Mesothelial cell of epicardium (in vitro differentiated cells): ENCODE results near the gene RAB23. TPM values are rescaled to one million over a fixed set of nuclear protein-coding genes. Genes with fewer than 3 reads are reported as not detected.

Experiments used
- DNase-seq, 2 experiments: peaks; one replicate each; pipeline ENCODE4 v3.0.0; 2021; ENCODE audit warnings: low spot score in 2 of 2; ENCODE audit not compliant: unreplicated experiment in 2 of 2
- H3K27ac Mint-ChIP-seq: 2 replicates; pipeline ENCODE4 v1.8.0; 2021; ENCODE audit warnings: mixed read lengths
- H3K27me3 Mint-ChIP-seq: 2 replicates; pipeline ENCODE4 v1.8.0; 2021; ENCODE audit warnings: low read depth, mixed read lengths
- H3K36me3 Mint-ChIP-seq: 2 replicates; pipeline ENCODE4 v1.8.0; 2021; ENCODE audit warnings: mixed read lengths
- H3K4me1 Mint-ChIP-seq: 2 replicates; pipeline ENCODE4 v1.8.0; 2021; ENCODE audit warnings: mixed read lengths
- H3K4me3 Mint-ChIP-seq: 2 replicates; pipeline ENCODE4 v1.8.0; 2021; ENCODE audit warnings: mild to moderate bottlenecking, moderate library complexity, mixed read lengths
- H3K9me3 Mint-ChIP-seq: 2 replicates; pipeline ENCODE4 v1.8.0; 2021; ENCODE audit warnings: mixed read lengths
- total RNA-seq: library from RNA; stranded (reverse); gene quantifications from 3 replicates; pipeline ENCODE4 v1.2.1, GENCODE V29; 2021
- TF ChIP-seq, protein P1 (sequence below): fragments of 200-600 bp; sonication (generic); IDR thresholded peaks from one replicate; pipeline ENCODE4 v1.5.0; 2021; ENCODE audit warnings: antibody characterized with exemption; ENCODE audit not compliant: unreplicated experiment

The RAB23 gene
- total RNA-seq, 1 donor from 2014 or later = 16.1 TPM

DNA sequence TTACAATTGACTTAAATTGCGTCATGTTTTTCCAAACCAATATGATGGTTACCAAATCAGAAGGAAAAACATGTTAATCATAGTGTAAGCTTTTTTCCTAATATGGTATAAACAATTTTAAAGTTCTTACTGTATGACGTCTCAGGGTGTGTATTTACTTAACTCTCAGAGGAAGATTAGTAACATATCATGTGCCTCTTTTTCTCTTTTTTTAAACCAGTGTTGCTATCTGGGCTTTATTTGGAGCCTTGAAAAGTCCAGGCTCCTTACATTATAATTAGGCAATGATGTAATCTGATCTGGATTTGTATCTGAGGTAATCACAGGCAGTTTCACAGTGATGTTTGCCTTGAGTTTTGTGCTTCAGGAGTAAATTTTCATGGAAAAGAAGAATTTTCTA lies 20.4 kb upstream of the RAB23 start:
- H3K9me3 Mint-ChIP-seq = peaks cover 4% of the 10 kb centered on the region
- no peak overlapping the region for H3K4me3 Mint-ChIP-seq
- H3K4me1 Mint-ChIP-seq = peaks cover 3% of the 10 kb centered on the region
- H3K27me3 Mint-ChIP-seq = no peaks in the 10 kb centered on the region
- H3K27ac Mint-ChIP-seq = peak overlapping the region; percentile 80
- no peak for DNase-seq
- TF ChIP-seq, protein P1, sequence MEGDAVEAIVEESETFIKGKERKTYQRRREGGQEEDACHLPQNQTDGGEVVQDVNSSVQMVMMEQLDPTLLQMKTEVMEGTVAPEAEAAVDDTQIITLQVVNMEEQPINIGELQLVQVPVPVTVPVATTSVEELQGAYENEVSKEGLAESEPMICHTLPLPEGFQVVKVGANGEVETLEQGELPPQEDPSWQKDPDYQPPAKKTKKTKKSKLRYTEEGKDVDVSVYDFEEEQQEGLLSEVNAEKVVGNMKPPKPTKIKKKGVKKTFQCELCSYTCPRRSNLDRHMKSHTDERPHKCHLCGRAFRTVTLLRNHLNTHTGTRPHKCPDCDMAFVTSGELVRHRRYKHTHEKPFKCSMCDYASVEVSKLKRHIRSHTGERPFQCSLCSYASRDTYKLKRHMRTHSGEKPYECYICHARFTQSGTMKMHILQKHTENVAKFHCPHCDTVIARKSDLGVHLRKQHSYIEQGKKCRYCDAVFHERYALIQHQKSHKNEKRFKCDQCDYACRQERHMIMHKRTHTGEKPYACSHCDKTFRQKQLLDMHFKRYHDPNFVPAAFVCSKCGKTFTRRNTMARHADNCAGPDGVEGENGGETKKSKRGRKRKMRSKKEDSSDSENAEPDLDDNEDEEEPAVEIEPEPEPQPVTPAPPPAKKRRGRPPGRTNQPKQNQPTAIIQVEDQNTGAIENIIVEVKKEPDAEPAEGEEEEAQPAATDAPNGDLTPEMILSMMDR = no peak
- H3K36me3 Mint-ChIP-seq = no peaks in the 10 kb centered on the region

DNA sequence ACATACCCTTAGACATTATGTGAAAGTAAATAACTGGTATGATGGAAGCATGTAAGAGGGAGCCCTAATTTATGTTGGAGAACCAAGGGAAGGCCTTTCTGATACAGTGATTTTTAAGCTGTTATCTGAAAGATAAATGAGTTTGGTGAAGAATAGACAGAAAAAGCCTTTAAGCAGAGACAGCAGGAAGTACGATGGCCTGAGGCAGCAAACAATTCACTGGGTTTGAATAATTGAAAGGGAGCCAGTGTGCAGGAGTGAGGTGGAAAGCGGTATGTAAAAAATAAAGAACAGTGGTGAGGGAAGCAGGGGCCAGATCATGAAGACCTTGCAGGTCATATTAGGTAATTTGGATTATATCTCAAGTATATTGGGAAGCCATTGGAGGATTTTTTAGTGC lies 4.1 kb upstream of the RAB23 start:
- Mint-ChIP-seq H3K4me1 (peaks cover 29% of the 10 kb centered on the region), H3K36me3 (no peaks in the 10 kb centered on the region), H3K27ac (peak overlapping the region; percentile 8), H3K4me3 (no peak overlapping the region), H3K9me3 (peaks cover 7% of the 10 kb centered on the region), H3K27me3 (no peaks in the 10 kb centered on the region)
- DNase-seq = no peak
- TF ChIP-seq, protein P1 = no peak

GRCh38 chr6:57224769-57225515 lies 2.8 kb upstream of the RAB23 start:
- TF ChIP-seq, protein P1 = no peak
- Mint-ChIP-seq H3K4me1 (peaks cover 35% of the 10 kb centered on the region), H3K9me3 (peaks cover 13% of the 10 kb centered on the region), H3K4me3 (no peak overlapping the region), H3K36me3 (peaks cover 5% of the 10 kb centered on the region), H3K27me3 (no peaks in the 10 kb centered on the region), H3K27ac (no peak overlapping the region)
- DNase-seq = no peak

- H3K4me3 Mint-ChIP-seq = peak overlapping the region; percentile 99
- TF ChIP-seq, protein P1 = no peak
- H3K9me3 Mint-ChIP-seq = peaks cover 15% of the 10 kb centered on the region
- H3K4me1 Mint-ChIP-seq = peaks cover 41% of the 10 kb centered on the region
- peaks cover 14% of the 10 kb centered on the region for H3K36me3 Mint-ChIP-seq
- peak overlapping the region; percentile 100 for H3K27ac Mint-ChIP-seq
- DNase-seq = no peak
- no peaks in the 10 kb centered on the region for H3K27me3 Mint-ChIP-seq
Observed at GRCh38 chr6:57222743-57223077, 603 bp upstream of the RAB23 start.

DNA sequence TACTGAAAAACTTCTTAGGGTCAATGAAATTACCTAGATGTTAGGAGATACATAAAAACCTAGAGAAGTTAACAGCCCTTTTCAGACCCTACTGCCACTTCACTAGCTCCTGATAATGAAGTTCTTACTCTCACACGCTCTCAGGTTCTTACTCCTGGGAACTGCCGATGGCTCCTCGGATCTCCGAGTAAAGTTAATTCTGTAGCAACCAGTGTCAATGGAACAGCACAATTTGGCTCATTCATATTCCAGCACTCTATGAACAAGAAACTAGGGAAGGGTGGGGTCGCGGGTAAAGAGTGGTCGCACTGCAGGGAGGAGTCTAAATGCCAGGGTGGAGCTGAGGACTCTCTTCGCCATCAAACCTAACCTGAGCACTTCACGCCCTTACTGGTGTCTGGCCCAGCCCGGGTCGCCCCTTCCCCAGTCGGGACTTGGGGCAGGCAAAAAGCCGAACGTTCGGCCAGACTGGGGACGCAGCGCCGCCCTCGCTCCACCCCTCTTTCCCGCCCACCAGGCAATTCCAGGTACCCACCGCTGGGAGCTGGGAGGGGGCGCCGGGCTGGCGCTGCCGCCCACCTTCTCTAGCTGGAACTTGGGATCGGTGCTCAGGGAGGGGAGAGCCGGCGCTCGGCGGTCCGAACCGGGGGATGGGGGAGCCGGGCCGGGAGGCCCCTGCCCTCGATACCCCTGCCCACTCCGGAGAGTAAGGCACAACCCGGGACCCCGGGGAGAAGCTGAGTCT lies 744 bp downstream of the RAB23 start:
- TF ChIP-seq, protein P1 = no peak
- peaks cover 15% of the 10 kb centered on the region for H3K9me3 Mint-ChIP-seq
- H3K27me3 Mint-ChIP-seq = no peaks in the 10 kb centered on the region
- H3K36me3 Mint-ChIP-seq = peaks cover 20% of the 10 kb centered on the region
- DNase-seq = peak; percentile 49 to 76
- H3K4me3 Mint-ChIP-seq = peak overlapping the region; percentile 99
- H3K27ac Mint-ChIP-seq = peak overlapping the region; percentile 93
- peaks cover 40% of the 10 kb centered on the region for H3K4me1 Mint-ChIP-seq
